ENCODE results near the gene LTBP1. TPM values are rescaled to one million over a fixed set of nuclear protein-coding genes. Genes with fewer than 3 reads are reported as not detected.
"Not testable (repeated sequence)": the region's sequence is repeated elsewhere in the genome, so short reads cannot be mapped to it uniquely, and the experiment has no call there.

LTBP1 gene
- total RNA-seq, 5 donors from 2014 or later (not counting 1 experiment from before 2014, with no cell fraction given): 0.16 to 0.76 (median 0.43) TPM

DNA sequence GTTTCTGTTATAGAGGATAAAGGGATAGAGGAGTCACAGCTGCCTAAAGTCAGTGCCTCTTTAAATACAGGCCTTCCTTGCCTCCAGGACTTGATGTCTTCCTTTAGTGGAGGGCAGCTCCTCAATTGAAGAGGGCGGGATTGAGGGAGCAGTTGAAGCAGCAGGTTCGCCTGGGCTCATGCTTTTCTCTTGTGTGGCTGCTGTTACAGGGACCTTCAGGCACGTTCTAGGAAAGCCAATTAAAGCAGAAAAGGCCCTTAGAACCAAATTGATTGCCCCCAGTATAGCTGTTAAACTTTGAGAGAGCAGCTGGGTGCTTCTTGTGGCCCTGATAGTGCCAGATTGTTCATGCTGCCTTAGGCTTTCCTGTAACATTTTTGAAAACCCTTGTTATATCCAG, 42.0 kb upstream of the LTBP1 start:
- H3K27me3 Mint-ChIP-seq: peaks cover 18 to 23% of the 10 kb centered on the region in 2 donors
- H3K9me3 ChIP-seq: no peaks in the 10 kb centered on the region
- no peak overlapping the region for H3K27ac ChIP-seq (ENCODE audit: low read length)
- no peak overlapping the region for H3K4me3 ChIP-seq (ENCODE audit: control insufficient read depth in 1 of 2, extremely low read depth in 1 of 2, low read length in 1 of 2)
- DNase-seq (no peak), ATAC-seq (replicated peaks in 1 of 4) (no peak)
- ChIA-PET CTCF (no interaction called here), POLR2A (no interaction called here)
- no peak overlapping the region for H3K4me3 Mint-ChIP-seq
- no peak overlapping the region for H3K27ac Mint-ChIP-seq
- H3K4me1 Mint-ChIP-seq: no peaks in the 10 kb centered on the region
- WGBS (ENCODE audit: insufficient coverage): 56% methylated on average over 3 of the region's 3 CpGs
- H3K36me3 Mint-ChIP-seq: no peaks in the 10 kb centered on the region
- H3K36me3 ChIP-seq (ENCODE audit: control insufficient read depth in 2 of 2, extremely low read depth in 1 of 2, insufficient read depth in 1 of 2, low read length in 1 of 2): no peaks in the 10 kb centered on the region
- no peaks in the 10 kb centered on the region for H3K4me1 ChIP-seq (ENCODE audit: control insufficient read depth in 1 of 2, extremely low read depth in 1 of 2, insufficient read depth in 2 of 2, low read length in 2 of 2)
- H3K27me3 ChIP-seq (replicated peaks in 1 of 2; ENCODE audit: control insufficient read depth in 2 of 2, extremely low read depth in 1 of 2, insufficient read depth in 2 of 2, low read length in 1 of 2): peaks cover 0 to 18% of the 10 kb centered on the region in 2 experiments
- H3K9me3 Mint-ChIP-seq: peaks cover 0 to 5% (median 3%) of the 10 kb centered on the region in 3 donors

DNA sequence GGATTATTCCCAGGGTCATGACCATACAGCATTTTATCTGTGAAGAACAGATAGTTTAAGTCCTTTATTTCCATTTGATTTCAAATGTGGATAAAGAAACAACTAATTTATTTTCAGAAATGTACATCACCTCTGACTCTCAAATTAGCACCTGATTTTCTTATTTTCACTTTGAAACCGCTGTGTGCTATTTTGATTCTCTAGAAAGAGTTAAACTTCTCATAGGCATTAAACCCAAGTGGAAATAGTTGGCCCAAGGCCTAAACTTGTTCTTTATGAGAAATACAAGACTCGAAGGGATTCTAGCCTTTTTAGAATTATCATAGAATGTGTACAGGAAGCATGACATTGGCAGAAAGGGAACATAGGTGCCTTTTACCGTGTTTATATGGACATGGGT, 41.5 kb upstream of the LTBP1 start:
- no peaks in the 10 kb centered on the region for H3K36me3 Mint-ChIP-seq
- CTCF ChIA-PET: no interaction called here

DNA sequence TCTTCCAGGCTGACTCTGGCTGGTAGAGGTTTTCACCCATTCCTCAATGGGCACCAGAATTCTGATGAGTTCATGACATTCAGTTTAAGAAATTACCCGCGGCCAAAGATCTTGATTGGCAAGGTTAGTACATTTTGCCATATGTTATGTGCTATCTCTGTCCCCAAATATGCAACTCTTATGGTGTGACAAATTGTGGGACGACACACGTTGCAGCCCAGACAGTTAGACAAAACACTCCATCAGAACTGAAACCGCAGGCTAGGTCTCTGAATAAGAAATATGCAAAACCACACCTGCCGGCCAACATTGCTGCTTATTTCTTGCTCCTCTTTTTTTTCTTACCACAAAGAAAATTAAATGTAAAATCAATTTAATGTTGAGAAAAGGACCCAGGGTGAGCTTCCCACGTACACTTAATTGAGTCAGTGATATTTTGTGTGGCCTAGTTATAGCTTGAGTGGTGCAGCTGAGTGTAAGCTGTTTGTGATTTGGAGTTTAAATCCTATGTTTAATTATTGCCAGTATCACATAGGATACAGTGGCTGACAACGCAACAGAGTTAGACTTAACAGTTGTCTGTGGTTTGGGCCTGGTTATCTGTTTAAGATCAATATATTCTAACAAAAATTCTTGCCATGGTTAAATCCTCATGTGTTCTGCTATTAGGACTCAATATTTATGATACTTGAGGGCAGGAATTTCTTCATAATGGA, 35.7 kb upstream of the LTBP1 start:
- no peak overlapping the region for H3K4me3 ChIP-seq (ENCODE audit: control insufficient read depth in 1 of 2, extremely low read depth in 1 of 2, low read length in 1 of 2)
- WGBS (ENCODE audit: insufficient coverage): 83% methylated on average over 2 of the region's 8 CpGs
- ChIA-PET POLR2A (no interaction called here), CTCF (no interaction called here)
- DNase-seq: no peak
- Mint-ChIP-seq H3K4me1 (no peaks in the 10 kb centered on the region), H3K27ac (no peak overlapping the region), H3K36me3 (no peaks in the 10 kb centered on the region), H3K27me3 (peaks cover 0 to 6% of the 10 kb centered on the region in 2 donors), H3K4me3 (no peak overlapping the region), H3K9me3 (peaks cover 0 to 4% (median under 1%) of the 10 kb centered on the region in 3 donors)
- H3K36me3 ChIP-seq (ENCODE audit: control insufficient read depth in 2 of 2, extremely low read depth in 1 of 2, insufficient read depth in 1 of 2, low read length in 1 of 2): no peaks in the 10 kb centered on the region
- ATAC-seq (replicated peaks in 1 of 4): no peak
- H3K27me3 ChIP-seq (replicated peaks in 1 of 2; ENCODE audit: control insufficient read depth in 2 of 2, extremely low read depth in 1 of 2, insufficient read depth in 2 of 2, low read length in 1 of 2): peaks cover 0 to 3% of the 10 kb centered on the region in 2 experiments
- no peak overlapping the region for H3K27ac ChIP-seq (ENCODE audit: low read length)
- no peaks in the 10 kb centered on the region for H3K4me1 ChIP-seq (ENCODE audit: control insufficient read depth in 1 of 2, extremely low read depth in 1 of 2, insufficient read depth in 2 of 2, low read length in 2 of 2)
- no peaks in the 10 kb centered on the region for H3K9me3 ChIP-seq

More for the DNA sequence above, 41.5 kb upstream of the LTBP1 start:
- Mint-ChIP-seq H3K27ac (no peak overlapping the region), H3K27me3 (peaks cover 15 to 19% of the 10 kb centered on the region in 2 donors), H3K9me3 (peaks cover 0 to 5% (median 3%) of the 10 kb centered on the region in 3 donors), H3K4me1 (no peaks in the 10 kb centered on the region), H3K4me3 (no peak overlapping the region)
- no peak overlapping the region for H3K27ac ChIP-seq (ENCODE audit: low read length)
- H3K27me3 ChIP-seq (replicated peaks in 1 of 2; ENCODE audit: control insufficient read depth in 2 of 2, extremely low read depth in 1 of 2, insufficient read depth in 2 of 2, low read length in 1 of 2): peaks cover 0 to 15% of the 10 kb centered on the region in 2 experiments
- no peak overlapping the region for H3K4me3 ChIP-seq (ENCODE audit: control insufficient read depth in 1 of 2, extremely low read depth in 1 of 2, low read length in 1 of 2)
- ATAC-seq (replicated peaks in 1 of 4): no peak
- H3K9me3 ChIP-seq: no peaks in the 10 kb centered on the region
- H3K36me3 ChIP-seq (ENCODE audit: control insufficient read depth in 2 of 2, extremely low read depth in 1 of 2, insufficient read depth in 1 of 2, low read length in 1 of 2): no peaks in the 10 kb centered on the region
- no peaks in the 10 kb centered on the region for H3K4me1 ChIP-seq (ENCODE audit: control insufficient read depth in 1 of 2, extremely low read depth in 1 of 2, insufficient read depth in 2 of 2, low read length in 2 of 2)
- POLR2A ChIA-PET: no interaction called here
- WGBS (ENCODE audit: insufficient coverage): 63% methylated on average over 1 of the region's 3 CpGs
- no peak for DNase-seq

DNA sequence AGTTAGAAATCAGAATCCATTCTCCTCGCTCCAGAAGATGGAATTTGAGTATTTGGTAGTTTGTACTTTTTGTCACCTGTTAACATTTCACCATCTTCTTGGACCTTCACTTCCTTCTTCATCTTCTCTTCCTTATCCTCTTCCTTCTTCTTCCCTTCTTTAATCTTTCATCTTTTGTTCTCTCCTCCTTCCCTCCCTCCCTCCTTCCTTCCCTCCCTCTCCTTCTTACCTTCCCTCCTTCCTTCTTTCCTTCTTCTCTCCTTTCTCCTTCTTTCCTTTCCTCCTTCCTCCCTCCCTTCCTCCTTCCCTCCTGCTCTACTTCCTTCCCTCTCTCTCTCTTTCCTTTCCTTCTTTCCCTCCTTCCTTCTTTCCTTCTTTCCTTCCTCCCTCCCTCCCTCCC, 31.1 kb upstream of the LTBP1 start:
- no peak overlapping the region for H3K27ac Mint-ChIP-seq
- no peak for DNase-seq
- WGBS (ENCODE audit: insufficient coverage): no CpG with 5 or more reads among the region's 1 CpG
- ChIA-PET POLR2A (no interaction called here), CTCF (no interaction called here)
- Histone ChIP-seq H3K4me3 (ENCODE audit: control insufficient read depth in 1 of 2, extremely low read depth in 1 of 2, low read length in 1 of 2) (no peak overlapping the region), H3K27ac (ENCODE audit: low read length) (no peak overlapping the region), H3K36me3 (ENCODE audit: control insufficient read depth in 2 of 2, extremely low read depth in 1 of 2, insufficient read depth in 1 of 2, low read length in 1 of 2) (no peaks in the 10 kb centered on the region), H3K27me3 (replicated peaks in 1 of 2; ENCODE audit: control insufficient read depth in 2 of 2, extremely low read depth in 1 of 2, insufficient read depth in 2 of 2, low read length in 1 of 2) (peaks cover 0 to 3% of the 10 kb centered on the region in 2 experiments), H3K9me3 (no peaks in the 10 kb centered on the region), H3K4me1 (ENCODE audit: control insufficient read depth in 1 of 2, extremely low read depth in 1 of 2, insufficient read depth in 2 of 2, low read length in 2 of 2) (no peaks in the 10 kb centered on the region)
- no peaks in the 10 kb centered on the region for H3K36me3 Mint-ChIP-seq
- H3K9me3 Mint-ChIP-seq: peaks cover 0 to 4% (median 0%) of the 10 kb centered on the region in 3 donors
- ATAC-seq (replicated peaks in 1 of 4): no peak
- H3K4me3 Mint-ChIP-seq: no peak overlapping the region
- peaks cover 3 to 7% of the 10 kb centered on the region in 2 donors for H3K27me3 Mint-ChIP-seq
- H3K4me1 Mint-ChIP-seq: no peaks in the 10 kb centered on the region

DNA sequence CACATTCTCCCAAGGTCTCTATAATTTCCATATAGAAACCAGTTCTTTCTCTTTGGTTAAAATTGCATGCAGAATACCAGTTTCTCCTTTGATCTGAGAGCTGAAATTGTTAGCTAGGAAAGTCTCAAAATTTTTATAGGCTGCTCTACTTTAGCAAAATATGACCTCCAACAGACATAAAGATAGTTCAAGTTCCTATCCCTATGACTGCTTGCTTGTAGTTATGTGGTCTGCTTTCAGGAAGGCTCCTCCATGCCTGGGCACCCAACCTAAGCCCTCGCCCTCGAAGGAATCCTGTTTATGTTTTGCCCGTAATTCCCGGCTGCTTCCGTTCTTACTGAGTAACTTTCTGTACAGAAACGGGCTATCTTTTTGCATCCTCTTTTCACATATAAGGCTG, 28.0 kb upstream of the LTBP1 start:
- peaks cover 14 to 23% of the 10 kb centered on the region in 2 donors for H3K27me3 Mint-ChIP-seq
- POLR2A ChIA-PET: no interaction called here
- H3K4me3 ChIP-seq (ENCODE audit: control insufficient read depth in 1 of 2, extremely low read depth in 1 of 2, low read length in 1 of 2): no peak overlapping the region
- H3K9me3 ChIP-seq: no peaks in the 10 kb centered on the region
- H3K36me3 Mint-ChIP-seq: no peaks in the 10 kb centered on the region
- no peak for DNase-seq
- H3K4me1 ChIP-seq (ENCODE audit: control insufficient read depth in 1 of 2, extremely low read depth in 1 of 2, insufficient read depth in 2 of 2, low read length in 2 of 2): no peaks in the 10 kb centered on the region
- WGBS (ENCODE audit: insufficient coverage): 85% methylated on average over 6 of the region's 6 CpGs
- peaks cover 0 to 5% of the 10 kb centered on the region in 2 experiments for H3K27me3 ChIP-seq (replicated peaks in 1 of 2; ENCODE audit: control insufficient read depth in 2 of 2, extremely low read depth in 1 of 2, insufficient read depth in 2 of 2, low read length in 1 of 2)
- H3K9me3 Mint-ChIP-seq: peaks cover 0 to 4% (median 0%) of the 10 kb centered on the region in 3 donors
- no peaks in the 10 kb centered on the region for H3K4me1 Mint-ChIP-seq
- H3K27ac ChIP-seq (ENCODE audit: low read length): no peak overlapping the region
- H3K4me3 Mint-ChIP-seq: no peak overlapping the region
- no peak overlapping the region for H3K27ac Mint-ChIP-seq
- CTCF ChIA-PET: no interaction called here
- H3K36me3 ChIP-seq (ENCODE audit: control insufficient read depth in 2 of 2, extremely low read depth in 1 of 2, insufficient read depth in 1 of 2, low read length in 1 of 2): no peaks in the 10 kb centered on the region
- no peak for ATAC-seq (replicated peaks in 1 of 4)

DNA sequence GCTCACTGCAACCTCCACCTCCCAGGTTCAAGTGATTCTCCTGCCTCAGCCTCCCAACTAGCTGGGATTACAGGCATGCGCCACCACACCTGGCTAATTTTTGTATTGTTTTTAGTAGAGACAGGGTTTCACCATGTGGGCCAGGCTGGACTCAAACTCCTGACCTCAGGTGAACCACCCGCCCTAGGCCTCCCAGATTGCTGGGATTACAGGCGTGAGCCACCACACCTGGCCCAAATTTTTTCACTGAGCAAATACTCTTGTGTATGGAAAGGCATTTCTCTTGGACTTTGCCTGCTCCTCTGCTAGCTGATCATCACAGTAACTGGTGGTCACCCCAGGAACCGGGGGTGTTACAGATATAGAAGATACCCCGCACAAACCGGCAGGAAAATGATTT, 26.9 kb upstream of the LTBP1 start:
- POLR2A ChIA-PET; ATAC-seq (replicated peaks in 1 of 4); DNase-seq; H3K9me3 Mint-ChIP-seq; H3K27ac ChIP-seq (ENCODE audit: low read length); H3K4me1 ChIP-seq (ENCODE audit: control insufficient read depth in 1 of 2, extremely low read depth in 1 of 2, insufficient read depth in 2 of 2, low read length in 2 of 2); H3K36me3 ChIP-seq (ENCODE audit: control insufficient read depth in 2 of 2, extremely low read depth in 1 of 2, insufficient read depth in 1 of 2, low read length in 1 of 2); CTCF ChIA-PET; H3K27me3 ChIP-seq (replicated peaks in 1 of 2; ENCODE audit: control insufficient read depth in 2 of 2, extremely low read depth in 1 of 2, insufficient read depth in 2 of 2, low read length in 1 of 2); H3K9me3 ChIP-seq; H3K36me3 Mint-ChIP-seq; H3K4me3 ChIP-seq (ENCODE audit: control insufficient read depth in 1 of 2, extremely low read depth in 1 of 2, low read length in 1 of 2); H3K27ac Mint-ChIP-seq; H3K4me3 Mint-ChIP-seq; H3K4me1 Mint-ChIP-seq: not testable (repeated sequence)
- H3K27me3 Mint-ChIP-seq: peaks cover 17 to 32% of the 10 kb centered on the region in 2 donors
- 88% methylated on average over 4 of the region's 6 CpGs for WGBS (ENCODE audit: insufficient coverage)

Data from T-cell (primary cell).